GM19328 (cell line): ENCODE measurements around the gene CER1.

Experiments
- ATAC-seq: cut with Tn5 transposase; IDR thresholded peaks from one replicate; pipeline ENCODE4 v1.9.1; 2021; ENCODE audit warnings: mild to moderate bottlenecking, moderate library complexity; ENCODE audit not compliant: unreplicated experiment

CER1 gene, protein sequence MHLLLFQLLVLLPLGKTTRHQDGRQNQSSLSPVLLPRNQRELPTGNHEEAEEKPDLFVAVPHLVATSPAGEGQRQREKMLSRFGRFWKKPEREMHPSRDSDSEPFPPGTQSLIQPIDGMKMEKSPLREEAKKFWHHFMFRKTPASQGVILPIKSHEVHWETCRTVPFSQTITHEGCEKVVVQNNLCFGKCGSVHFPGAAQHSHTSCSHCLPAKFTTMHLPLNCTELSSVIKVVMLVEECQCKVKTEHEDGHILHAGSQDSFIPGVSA

DNA sequence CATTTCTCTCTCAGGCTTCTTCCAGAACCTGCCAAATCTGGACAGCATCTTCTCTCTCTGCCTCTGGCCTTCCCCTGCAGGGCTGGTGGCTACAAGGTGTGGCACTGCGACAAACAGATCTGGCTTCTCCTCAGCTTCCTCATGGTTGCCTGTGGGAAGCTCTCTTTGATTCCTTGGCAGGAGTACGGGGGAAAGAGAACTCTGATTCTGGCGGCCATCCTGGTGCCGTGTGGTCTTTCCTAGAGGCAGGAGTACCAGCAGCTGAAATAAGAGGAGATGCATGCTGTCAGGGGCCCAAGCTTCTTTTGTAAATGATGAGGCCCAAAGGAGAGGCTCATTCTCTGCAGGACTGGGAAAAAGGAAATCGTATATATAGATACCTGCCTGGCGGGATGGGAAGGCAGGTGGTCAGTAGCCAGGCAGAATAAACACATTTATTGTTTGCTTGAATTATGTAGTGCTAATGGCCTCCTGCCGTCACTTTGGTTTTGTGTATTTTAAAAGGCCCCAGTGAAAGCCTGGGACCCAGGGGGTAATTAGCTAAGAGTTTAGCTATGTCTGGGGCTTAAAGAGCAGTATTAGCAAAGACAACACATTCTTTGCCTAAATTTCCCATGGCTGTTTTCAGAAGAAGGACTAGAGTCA lies at the start of gene CER1:
Gene CER1 (minus strand): TSS at position 343 of the 645 bp plus-strand sequence. CDS start 61 bp downstream, at position 282.
- ATAC-seq, result no peak

DNA sequence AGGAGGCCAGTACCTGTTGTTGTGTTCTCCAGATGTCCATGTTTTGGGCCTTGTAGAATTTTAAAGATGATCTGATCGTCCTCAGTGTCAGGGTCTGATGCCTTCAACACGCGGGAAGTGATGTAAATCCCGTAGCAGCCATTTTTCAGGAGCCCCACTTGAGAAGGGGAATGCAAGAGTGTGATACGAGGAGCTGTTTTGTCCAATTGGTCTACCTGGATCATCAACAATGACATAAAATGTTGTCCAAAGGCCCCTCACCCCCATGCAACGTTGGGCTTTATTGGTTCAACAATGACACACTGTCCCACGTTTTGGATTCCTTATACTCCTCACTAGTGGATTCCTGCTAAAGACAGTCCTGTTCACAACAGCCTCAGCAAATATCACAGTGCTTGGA lies 48.1 kb upstream of the CER1 start:
- no peak for ATAC-seq

DNA sequence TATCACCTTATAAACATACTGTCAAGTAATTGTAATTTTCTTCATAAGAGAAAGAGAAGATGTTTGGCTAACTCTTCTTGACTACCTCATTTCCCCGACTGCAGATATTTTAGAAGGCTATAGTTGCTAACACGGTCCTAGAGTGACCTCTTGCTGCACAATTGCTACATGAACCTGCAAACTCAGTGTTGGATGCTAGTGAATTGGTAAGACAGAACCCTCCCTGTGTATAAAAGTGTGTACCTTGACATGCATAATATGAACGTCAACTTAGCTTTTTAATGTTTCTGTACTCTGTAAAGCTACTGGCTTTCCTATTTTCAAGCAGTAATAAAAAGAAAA lies 46.7 kb upstream of the CER1 start:
- ATAC-seq, result no peak

DNA sequence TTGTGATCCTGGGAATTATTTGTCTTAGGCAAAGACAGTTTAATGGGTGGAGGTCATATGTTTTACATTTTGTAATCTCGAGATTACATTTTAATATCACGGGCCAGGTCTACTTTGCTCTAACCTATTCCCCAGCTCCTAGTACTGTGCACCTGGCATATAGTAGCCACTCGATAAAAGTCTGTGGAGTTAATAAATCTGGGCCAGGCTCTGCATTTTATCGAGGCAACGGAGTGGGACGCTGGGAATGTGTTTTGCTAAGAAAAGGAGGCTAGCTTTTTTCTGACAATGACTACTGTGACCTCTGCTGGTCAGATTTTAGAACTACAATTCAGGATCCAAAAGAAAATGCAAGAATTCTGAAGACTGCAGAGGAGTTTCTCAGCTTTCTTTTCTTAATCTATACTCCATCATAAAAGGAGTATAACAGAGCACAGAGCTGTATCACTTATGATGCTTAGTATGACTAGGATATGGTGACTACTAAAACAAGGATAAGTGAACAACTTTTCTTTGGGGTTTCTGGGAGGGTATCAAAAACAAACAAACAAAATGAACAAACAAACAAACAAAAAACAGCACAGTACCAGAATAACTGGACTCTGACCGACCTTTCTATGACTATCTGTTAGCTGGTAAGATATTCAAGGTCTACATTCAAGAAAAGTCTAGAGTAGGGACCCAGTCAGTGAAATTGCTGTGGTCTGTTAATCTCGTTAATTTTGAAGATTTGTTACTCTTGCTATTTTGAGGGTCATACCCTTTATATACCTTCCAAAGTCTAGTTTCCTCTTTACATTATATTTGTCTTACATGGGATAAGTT lies 46.1 kb upstream of the CER1 start:
- no peak for ATAC-seq

DNA sequence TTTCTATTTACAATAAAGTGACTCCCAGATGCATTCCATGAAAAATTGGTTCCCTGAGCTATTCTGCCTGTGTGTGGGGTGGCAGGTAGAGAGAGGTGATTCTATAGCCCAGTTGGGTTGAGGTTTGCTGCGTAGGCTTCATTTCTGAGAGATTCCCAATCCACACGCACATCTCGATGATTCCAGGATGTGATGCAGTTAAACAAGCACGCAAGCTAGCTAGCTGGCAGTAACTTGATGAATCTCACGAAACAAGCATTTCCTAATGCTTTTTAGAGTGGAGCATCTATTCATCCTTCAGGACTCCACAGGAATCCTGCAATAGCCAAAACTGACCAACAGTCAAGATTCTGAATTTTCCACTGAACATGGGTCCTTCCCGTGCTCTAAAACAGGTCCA lies 43.8 kb upstream of the CER1 start:
- ATAC-seq, result no peak

DNA sequence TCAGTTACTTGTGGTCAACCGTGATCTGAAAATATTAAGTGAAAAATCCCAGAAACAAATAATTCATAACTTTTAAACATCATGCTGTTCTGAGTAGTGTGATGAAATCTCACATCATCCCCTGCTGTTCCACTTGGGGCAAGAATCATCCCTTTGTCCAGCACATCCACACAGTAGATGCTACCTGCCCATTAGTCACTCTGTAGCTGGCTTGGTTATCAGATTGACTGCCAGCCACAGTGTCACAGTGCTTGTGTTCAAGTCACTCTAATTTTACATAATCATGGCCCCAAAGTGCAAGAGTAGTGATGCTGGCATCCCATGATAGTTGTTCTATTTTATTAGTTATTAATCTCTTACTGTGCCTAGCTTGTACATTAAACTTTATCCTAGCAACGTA lies 39.1 kb upstream of the CER1 start:
- ATAC-seq, result no peak

DNA sequence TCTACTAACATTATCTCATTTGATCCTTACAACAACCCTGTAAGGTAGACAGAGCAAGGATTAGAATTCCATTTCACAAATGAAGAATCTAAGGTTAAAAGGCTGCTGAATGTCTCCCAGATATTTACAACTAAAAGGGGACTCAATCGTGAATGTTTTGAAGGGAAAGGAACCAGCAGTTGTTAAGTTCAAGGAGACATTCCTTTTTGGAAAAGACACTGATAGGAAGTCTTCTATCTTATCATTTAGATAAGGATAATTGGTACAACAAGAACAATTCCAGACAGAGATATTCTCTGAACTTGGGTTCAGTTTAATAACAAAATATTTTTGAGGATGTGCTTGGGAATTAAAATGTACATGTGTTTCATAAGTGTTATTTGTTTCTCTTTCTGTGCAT lies 37.5 kb upstream of the CER1 start:
- no peak for ATAC-seq

DNA sequence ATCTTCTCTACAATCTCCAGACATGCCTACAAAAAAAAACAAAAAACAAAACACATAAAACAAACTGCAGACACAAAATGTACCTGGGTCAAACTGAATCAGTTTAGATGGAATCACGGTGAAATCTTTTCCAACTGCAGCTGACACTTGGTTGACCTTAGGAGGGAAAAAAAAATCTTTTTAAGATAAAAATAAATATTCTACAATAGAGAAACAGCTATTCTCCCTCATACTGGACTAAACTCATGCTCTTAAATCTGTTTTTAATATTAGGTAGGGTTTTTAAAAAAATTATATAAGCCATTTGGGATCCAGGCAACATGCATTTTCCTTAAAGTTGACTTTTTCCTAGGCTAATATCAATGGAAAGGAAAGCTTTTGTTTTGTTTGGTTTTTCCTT lies 33.8 kb upstream of the CER1 start:
- no peak for ATAC-seq

DNA sequence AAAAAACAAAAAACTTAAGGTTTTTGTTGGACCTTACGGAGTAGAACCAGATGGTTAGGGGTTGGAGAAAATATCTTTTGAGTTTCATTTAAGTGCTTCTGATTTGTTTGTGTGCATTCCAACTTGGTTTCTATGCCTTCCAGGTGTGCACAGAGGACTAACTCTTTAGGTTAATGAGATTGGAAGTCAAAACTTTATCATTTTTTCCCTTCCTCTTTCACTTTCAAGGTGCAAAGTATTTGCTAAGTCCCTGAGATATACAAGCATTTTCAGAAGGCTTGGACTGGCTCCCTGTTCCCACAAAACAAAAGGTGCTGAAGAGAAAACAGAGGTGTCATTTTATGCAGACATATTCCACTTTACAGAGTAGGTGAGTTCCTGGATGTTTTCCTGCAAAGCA lies 30.3 kb upstream of the CER1 start:
- no peak for ATAC-seq

DNA sequence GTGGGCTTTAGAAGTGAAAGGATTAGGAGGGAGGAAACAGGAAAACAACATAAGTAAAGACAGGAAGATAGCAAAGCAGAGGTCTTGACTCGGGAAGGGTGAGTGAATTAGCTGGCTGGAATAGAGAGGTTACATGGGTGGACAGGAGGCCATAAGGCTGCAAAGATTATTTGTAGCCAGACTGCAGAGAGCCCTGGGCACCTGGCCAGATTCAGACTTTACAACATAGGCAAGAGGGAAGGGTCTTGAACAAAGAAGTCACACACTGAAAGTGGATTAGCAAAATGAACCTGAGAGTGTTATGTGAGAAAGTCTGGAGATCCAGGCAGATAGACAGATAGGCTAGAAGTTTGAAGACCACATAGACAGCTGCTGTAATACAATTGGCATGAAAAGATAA lies 29.7 kb upstream of the CER1 start:
- ATAC-seq, result no peak

DNA sequence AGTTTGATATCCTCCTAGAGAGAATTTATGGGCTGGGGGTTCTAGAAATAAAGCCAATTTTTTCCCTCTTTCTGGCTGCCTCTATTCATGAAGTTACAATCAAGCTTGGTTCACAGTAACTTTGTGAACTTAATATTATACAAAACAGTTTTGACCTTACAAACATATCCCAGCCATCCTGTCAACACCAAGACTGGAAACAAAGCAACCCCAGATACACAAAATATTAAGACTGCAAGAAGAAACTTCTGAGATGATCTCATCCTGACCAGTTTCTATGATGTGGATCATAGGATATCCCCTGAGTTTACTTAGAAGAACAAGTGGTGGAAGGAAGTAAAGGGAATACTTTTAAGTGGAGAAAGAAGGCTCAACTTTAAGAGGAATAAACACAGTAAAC lies 28.3 kb upstream of the CER1 start:
- no peak for ATAC-seq

DNA sequence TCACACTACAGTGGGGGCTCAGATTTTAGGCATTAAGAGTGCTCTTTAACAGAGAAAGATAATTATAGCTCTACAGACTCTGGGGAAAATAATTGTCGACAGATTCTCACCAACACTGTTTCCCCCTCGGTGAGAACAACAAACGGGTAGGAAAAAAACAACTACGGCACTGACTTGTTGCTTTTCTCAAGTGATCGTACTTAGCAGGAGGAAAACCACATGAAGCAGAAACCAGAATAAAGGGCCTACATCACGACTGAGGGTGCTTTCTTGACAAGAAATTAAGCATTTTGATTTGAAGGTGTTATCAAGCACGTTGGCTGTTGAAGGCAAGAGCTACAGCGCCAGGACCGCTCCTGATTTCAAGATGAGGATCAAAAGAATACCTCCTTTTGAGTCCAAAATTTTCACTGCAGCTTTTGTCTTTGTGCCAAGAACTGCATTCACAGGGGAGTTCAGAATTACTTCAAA lies 27.2 kb upstream of the CER1 start:
- no peak for ATAC-seq

DNA sequence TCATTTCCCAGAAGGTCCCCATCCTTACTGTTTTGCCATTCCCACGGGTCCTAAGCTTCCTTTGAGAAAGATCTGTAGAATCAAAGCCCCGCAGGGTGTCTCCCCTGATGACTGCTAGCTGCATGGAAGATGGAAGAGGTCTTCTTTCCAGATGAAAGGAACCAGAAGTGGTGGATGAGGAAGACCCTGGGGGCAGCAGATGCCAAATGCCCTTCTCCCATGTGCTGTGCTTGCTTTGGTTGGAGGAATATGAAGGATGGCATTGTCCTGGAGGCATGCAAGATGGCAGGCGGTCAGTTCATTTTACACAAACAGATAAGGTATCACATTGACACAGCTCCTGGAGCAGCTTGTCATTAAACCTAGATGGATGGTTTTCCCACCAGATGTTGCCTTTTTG lies 25.8 kb upstream of the CER1 start:
- ATAC-seq, result no peak

DNA sequence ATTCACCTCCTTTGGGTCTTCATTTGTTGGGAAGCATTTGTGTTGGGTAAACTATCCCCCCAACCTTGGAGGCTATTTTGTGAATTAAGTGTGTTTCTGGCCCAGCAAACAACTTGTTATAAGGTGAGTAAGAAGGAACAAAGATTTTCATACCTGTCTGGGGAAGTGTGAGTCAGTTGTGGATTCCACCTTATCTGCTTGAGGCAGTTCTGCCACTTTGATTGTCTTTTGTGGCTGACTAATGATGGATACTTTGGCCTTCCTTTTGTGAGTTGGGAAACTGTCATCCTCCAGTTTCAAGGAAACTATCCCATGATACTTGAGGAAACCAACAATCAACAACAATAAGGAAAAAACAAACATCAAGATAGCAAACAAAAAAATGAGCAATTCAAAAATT lies 24.6 kb upstream of the CER1 start:
- no peak for ATAC-seq

DNA sequence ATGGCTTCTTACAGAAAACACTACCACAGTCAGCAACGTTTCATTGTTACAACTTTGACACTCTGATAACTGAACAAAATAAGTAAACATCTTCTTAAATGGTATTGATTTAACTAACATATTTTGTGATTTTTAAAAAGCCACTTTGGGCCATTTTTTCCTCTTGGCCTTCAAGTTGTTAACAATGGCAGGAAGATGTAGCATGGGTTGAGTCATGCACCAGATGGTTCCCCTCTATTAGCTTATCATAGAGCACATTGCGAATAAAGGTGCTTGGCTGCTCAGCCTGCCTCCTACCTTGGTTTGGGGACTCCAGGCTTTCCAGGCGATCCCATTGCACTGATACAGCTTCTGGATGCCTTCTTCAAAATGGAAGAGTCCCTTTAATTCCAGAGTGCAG lies 24.1 kb upstream of the CER1 start:
- ATAC-seq, result no peak

DNA sequence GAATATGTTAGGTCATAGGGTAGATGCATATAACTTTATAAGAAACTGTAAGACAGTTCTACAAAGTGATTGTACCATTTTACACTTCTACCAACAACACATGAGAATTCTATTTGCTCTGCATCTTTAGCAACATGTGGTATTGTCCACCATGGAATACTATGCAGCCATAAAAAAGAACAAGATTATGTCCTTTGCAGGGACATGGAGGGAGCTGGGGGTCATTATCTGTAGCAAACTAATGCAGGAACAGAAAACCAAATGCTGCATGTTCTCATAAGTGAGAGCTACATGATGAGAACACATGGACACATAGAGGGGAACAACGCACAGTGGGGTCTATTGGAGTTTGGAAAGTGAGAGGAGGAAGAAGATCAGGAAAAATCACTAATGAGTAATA lies 22.2 kb upstream of the CER1 start:
- ATAC-seq, result no peak

DNA sequence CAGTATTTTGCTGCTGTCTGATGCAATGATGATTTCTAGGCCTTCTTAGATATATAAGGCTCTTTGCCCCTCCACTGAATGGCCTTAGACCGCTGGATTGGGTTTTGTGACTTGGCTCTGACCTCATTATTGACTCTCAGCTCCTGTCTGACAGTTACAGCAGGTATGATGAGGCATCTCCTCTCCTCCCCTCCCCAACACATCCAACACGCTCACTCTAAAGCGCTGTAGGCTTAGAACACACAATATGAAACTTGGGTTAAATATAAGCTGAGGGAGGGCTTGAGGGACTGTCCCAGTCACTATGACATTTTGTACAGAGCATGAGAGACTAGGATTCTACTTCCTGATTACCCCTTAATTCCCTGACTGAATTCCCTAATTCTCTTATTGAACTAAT lies 18.8 kb upstream of the CER1 start:
- no peak for ATAC-seq

DNA sequence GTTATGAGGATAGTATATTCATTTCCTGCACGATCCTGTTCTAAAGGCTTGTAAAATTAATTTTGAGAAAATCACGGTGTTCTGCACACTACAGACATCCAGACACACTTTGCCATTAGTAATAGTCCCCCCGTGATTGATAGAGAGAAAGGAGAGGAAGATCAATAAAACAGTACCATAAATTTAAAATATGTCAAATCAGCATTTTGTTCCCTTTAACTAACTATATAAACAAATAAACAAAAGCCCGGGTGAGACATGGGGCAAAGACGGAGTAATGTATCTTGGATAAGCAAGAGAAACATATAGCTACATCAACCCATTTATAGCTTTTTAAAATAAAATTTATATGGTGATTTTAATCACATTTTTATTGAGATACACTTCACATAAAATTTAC lies 10.6 kb upstream of the CER1 start:
- no peak for ATAC-seq

DNA sequence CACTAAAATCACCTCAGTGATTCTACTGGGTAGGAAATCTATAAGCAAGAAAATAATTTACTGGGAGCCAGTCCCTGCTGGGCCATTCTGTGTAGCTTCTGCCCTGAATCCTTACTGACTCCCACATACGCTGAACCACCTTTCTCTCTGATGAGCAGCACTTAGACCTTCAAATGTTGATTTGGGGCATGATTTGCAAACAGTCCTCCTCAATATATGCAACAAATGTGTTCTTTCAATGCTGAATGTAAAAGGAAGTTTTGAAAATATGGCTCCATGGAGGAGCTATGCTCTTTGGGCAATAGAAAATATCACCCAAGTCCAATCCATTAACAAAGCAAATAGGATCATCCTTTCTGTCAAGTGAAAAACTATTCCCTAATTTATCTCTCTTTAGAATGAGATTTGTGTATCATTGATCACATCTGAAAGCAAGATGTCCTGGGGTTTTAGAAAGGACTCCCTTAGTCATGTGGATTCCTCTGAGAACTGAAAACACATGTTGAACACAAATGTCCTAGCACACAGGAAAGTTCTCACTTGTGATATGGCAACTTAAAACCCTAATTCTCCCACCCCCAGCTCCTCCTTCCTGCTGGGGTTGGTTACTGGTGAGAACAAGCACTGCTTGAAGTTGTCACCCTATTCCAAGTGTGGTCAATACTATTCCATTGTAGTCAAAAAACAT lies 8.9 kb upstream of the CER1 start:
- no peak for ATAC-seq

DNA sequence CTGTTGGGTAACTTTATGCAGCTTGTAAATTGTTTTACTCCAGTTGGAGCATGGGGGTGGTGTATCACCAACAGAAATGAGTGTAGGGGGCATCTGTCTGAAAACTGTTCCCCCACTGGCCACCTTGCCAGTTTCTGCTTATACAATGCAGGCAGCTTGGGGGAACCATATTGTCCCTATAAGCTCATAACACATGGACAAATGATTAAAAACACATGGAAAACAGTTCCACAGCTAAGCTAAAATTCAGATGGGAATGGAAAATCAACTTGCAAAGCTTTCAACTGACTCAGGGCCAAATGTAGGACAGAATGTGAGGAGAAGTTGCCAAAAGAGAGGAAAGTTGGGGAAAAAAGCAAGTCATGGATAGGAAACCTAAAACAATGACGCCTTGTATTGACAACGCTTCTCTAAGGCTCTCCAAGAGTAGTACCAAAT lies 7.9 kb upstream of the CER1 start:
- no peak for ATAC-seq

DNA sequence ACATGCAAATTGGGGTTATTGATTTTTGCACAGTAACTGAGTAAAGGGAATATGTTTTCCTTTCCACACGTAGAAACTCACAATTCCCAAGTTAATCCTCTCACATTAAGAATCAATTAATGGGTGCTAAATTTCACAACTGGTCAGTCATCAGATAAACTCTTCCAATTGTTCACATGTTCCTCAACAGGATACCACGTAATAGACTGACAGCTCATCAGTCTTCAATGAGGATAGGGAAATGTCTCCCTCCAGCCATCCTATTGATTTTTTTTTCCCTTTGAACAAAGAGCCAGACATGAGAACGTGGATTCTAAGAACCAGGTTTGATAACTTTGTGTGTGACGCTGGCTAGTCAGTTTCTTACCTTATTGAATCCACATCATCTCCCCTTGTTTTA lies 768 bp upstream of the CER1 start:
- ATAC-seq, result no peak
